Right atrium auricular region (tissue), 2 donors: Measurements from ENCODE around the gene CGREF1. TPM values are rescaled to one million over a fixed set of nuclear protein-coding genes. Genes with fewer than 3 reads are reported as not detected.

Experiments
- DNase-seq: peaks from one replicate; pipeline ENCODE4 v3.0.0-alpha.2; 2019; ENCODE audit warnings: low spot score
- H3K27ac ChIP-seq, 2 donors: fragments of 200-600 bp; sonication (generic); 1 replicate in 1 of 2; 2 replicates in 1 of 2; pipeline ENCODE4 v1.5.1; 2016 to 2019
- H3K27me3 ChIP-seq, 2 donors: fragments of 200-600 bp; sonication (generic); one replicate each; pipeline versions ENCODE4 v1.5.1 to v1.6.0; 2017 to 2019
- H3K36me3 ChIP-seq: fragments of 200-600 bp; sonication (generic); one replicate; pipeline ENCODE4 v1.5.1; 2016
- H3K4me1 ChIP-seq, 2 donors: fragments of 200-600 bp; sonication (generic); one replicate each; pipeline versions ENCODE4 v1.5.1 to v1.6.0; 2017 to 2019
- H3K4me3 ChIP-seq, 2 donors: fragments of 200-600 bp; sonication (generic); 1 replicate in 1 of 2; 2 replicates in 1 of 2; pipeline ENCODE4 v1.5.1; 2017 to 2019; ENCODE audit warnings: mild to moderate bottlenecking in 1 of 2, moderate library complexity in 1 of 2
- H3K9me3 ChIP-seq, 2 donors: fragments of 200-600 bp; sonication (generic); one replicate each; pipeline ENCODE4 v1.5.1; 2019
- CTCF ChIP-seq, 2 donors: fragments of 200-600 bp; sonication (generic); IDR thresholded peaks; one replicate each; pipeline ENCODE4 v1.5.1; 2019; ENCODE audit warnings: antibody characterized with exemption in 2 of 2
- total RNA-seq, 2 donors: library from RNA; depleted of rRNA; stranded (reverse); fragments of >200 nt; gene quantifications; one replicate each; pipeline ENCODE4 v1.1.0, GENCODE V29; 2016

Gene CGREF1
- total RNA-seq, 2 donors from 2014 or later = 4.3 to 4.5 TPM

GRCh38 chr2:27109083-27109482, 9.8 kb downstream of the CGREF1 start:
- H3K27ac ChIP-seq = no peak overlapping the region
- H3K4me1 ChIP-seq = no peaks in the 10 kb centered on the region
- no peak for TF ChIP-seq CTCF (IDR thresholded peaks at IDR 0.05)
- no peak overlapping the region for H3K4me3 ChIP-seq
- no peaks in the 10 kb centered on the region for H3K27me3 ChIP-seq
- H3K9me3 ChIP-seq = no peaks in the 10 kb centered on the region
- DNase-seq = no peak
- H3K36me3 ChIP-seq = no peaks in the 10 kb centered on the region

- H3K27ac ChIP-seq = no peak overlapping the region
- H3K27me3 ChIP-seq = no peaks in the 10 kb centered on the region
- no peaks in the 10 kb centered on the region for H3K4me1 ChIP-seq
- H3K36me3 ChIP-seq = no peaks in the 10 kb centered on the region
- no peak for TF ChIP-seq CTCF (IDR thresholded peaks at IDR 0.05)
- no peaks in the 10 kb centered on the region for H3K9me3 ChIP-seq
- no peak overlapping the region for H3K4me3 ChIP-seq
- DNase-seq = no peak
Measured at GRCh38 chr2:27108221-27108620, 10.7 kb downstream of the CGREF1 start.

- Histone ChIP-seq H3K27ac (no peak overlapping the region), H3K36me3 (no peaks in the 10 kb centered on the region), H3K9me3 (no peaks in the 10 kb centered on the region), H3K27me3 (no peaks in the 10 kb centered on the region), H3K4me3 (no peak overlapping the region), H3K4me1 (no peaks in the 10 kb centered on the region)
- DNase-seq = no peak
- no peak for TF ChIP-seq CTCF (IDR thresholded peaks at IDR 0.05)
Measured at GRCh38 chr2:27105981-27106380, 12.9 kb downstream of the CGREF1 start.

GRCh38 chr2:27102329-27102728, 16.6 kb downstream of the CGREF1 start:
- no peak for DNase-seq
- no peak for TF ChIP-seq CTCF (IDR thresholded peaks at IDR 0.05)

GRCh38 chr2:27100036-27100435, 18.9 kb downstream of the CGREF1 start:
- no peaks in the 10 kb centered on the region for H3K36me3 ChIP-seq
- no peak for DNase-seq
- no peak for TF ChIP-seq CTCF (IDR thresholded peaks at IDR 0.05)
- peaks cover 0 to 15% of the 10 kb centered on the region in 2 donors for H3K4me1 ChIP-seq
- H3K4me3 ChIP-seq = no peak overlapping the region
- H3K9me3 ChIP-seq = no peaks in the 10 kb centered on the region
- no peaks in the 10 kb centered on the region for H3K27me3 ChIP-seq
- no peak overlapping the region for H3K27ac ChIP-seq

More at GRCh38 chr2:27102329-27102728, 16.6 kb downstream of the CGREF1 start:
- no peaks in the 10 kb centered on the region for H3K4me1 ChIP-seq
- H3K4me3 ChIP-seq = no peak overlapping the region
- no peak overlapping the region for H3K27ac ChIP-seq
- no peaks in the 10 kb centered on the region for H3K36me3 ChIP-seq
- H3K27me3 ChIP-seq = no peaks in the 10 kb centered on the region
- no peaks in the 10 kb centered on the region for H3K9me3 ChIP-seq

DNA sequence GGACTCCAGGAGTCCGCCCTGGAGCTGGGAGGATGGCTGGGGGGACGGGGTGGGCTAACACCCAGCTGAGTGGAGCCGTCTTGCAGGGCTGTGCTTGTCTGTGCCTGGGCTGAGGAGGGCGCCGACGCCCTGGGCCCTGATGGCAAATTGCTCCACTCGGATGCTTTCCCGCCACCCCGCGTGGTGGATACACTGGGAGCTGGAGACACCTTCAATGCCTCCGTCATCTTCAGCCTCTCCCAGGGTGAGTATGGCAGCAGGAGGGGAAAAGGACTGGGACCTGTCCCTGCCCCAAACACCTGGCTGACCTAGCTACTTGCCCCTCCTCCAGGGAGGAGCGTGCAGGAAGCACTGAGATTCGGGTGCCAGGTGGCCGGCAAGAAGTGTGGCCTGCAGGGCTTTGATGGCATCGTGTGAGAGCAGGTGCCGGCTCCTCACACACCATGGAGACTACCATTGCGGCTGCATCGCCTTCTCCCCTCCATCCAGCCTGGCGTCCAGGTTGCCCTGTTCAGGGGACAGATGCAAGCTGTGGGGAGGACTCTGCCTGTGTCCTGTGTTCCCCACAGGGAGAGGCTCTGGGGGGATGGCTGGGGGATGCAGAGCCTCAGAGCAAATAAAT, 19.5 kb downstream of the CGREF1 start:
- H3K4me3 ChIP-seq = no peak overlapping the region
- H3K36me3 ChIP-seq = no peaks in the 10 kb centered on the region
- H3K4me1 ChIP-seq = peaks cover 0 to 15% of the 10 kb centered on the region in 2 donors
- H3K27ac ChIP-seq = no peak overlapping the region
- no peak for TF ChIP-seq CTCF (IDR thresholded peaks at IDR 0.05)
- no peak for DNase-seq
- H3K27me3 ChIP-seq = no peaks in the 10 kb centered on the region
- no peaks in the 10 kb centered on the region for H3K9me3 ChIP-seq
